ENCODE data around the gene RAB2B.
"Not testable (repeated sequence)": the region's sequence is repeated elsewhere in the genome, so short reads cannot be mapped to it uniquely, and the experiment has no call there.

The RAB2B gene

GRCh38 chr14:21486640-21487087, 9.9 kb upstream of the RAB2B start:
- no peak for DNase-seq

- DNase-seq, result no peak
Measured at GRCh38 chr14:21476523-21476924, 235 bp downstream of the RAB2B start.

- DNase-seq, result no peak
Measured at GRCh38 chr14:21475767-21476522, 814 bp downstream of the RAB2B start.

- DNase-seq, result no peak
Measured at GRCh38 chr14:21467616-21468015, 9.1 kb downstream of the RAB2B start.

- peak; percentile 92 for DNase-seq
Measured at GRCh38 chr14:21455912-21456667, 20.7 kb downstream of the RAB2B start, which contains the start of gene CHD8. CHD8 (minus strand) TSS chr14:21456123; CDS start chr14:21431643, 24,480 bp downstream.

- no peak for DNase-seq
Measured at GRCh38 chr14:21455592-21455911, 21.2 kb downstream of the RAB2B start.

- no peak for DNase-seq
Measured at GRCh38 chr14:21454843-21455544, 21.8 kb downstream of the RAB2B start.

- DNase-seq, result no peak
Measured at GRCh38 chr14:21449899-21450216, 26.9 kb downstream of the RAB2B start.

GRCh38 chr14:21442657-21443056, 34.1 kb downstream of the RAB2B start:
- not testable (repeated sequence) for DNase-seq

GRCh38 chr14:21440859-21441258, 35.9 kb downstream of the RAB2B start:
- no peak for DNase-seq

GRCh38 chr14:21437063-21437901, 39.5 kb downstream of the RAB2B start:
- peak; percentile 73 for DNase-seq

GRCh38 chr14:21436567-21437062, 40.1 kb downstream of the RAB2B start:
- DNase-seq, result no peak

- DNase-seq, result no peak
Measured at GRCh38 chr14:21431126-21431525, 45.6 kb downstream of the RAB2B start.

- no peak for DNase-seq
Measured at GRCh38 chr14:21428930-21429329, 47.8 kb downstream of the RAB2B start.

GRCh38 chr14:21426692-21427091, 50.1 kb downstream of the RAB2B start:
- no peak for DNase-seq

GRCh38 chr14:21419528-21419927, 57.2 kb downstream of the RAB2B start:
- DNase-seq, result no peak

GRCh38 chr14:21415329-21415728, 61.4 kb downstream of the RAB2B start:
- DNase-seq, result no peak

GRCh38 chr14:21414137-21414631, 62.6 kb downstream of the RAB2B start:
- DNase-seq, result no peak

All from GOT3 (cell line).